Posterior vena cava (tissue), 2 donors: ENCODE data around the gene BABAM1. TPM values are rescaled to one million over a fixed set of nuclear protein-coding genes. Genes with fewer than 3 reads are reported as not detected.
"Not testable (repeated sequence)": the region's sequence is repeated elsewhere in the genome, so short reads cannot be mapped to it uniquely, and the experiment has no call there.

Experiments used
- DNase-seq: peaks from one replicate; pipeline ENCODE4 v3.0.0-alpha.2; 2020; ENCODE audit warnings: low spot score
- intact Hi-C, 2 donors: fragments of 100-400 bp; cut with DNase I; formaldehyde crosslinking; loops; one replicate each; pipeline versions ENCODE4 v1.14.1 to v1.14.2; 2022 to 2023
- total RNA-seq, 2 donors: library from RNA; stranded (reverse); fragmentation: NEBNext Ultra II Directional; extraction: Animal tissue kit (Norgen Biotek cat#: 25700); gene quantifications; one replicate each; pipeline ENCODE4 v1.2.1, GENCODE V29; 2021
- donor health status: DM: yes; HTN: yes; CAD: no.
- donor health status: DM: yes; HTN: yes; CAD: no.

Gene BABAM1
- total RNA-seq, 2 donors from 2014 or later = 62.9 to 64.6 TPM

DNA sequence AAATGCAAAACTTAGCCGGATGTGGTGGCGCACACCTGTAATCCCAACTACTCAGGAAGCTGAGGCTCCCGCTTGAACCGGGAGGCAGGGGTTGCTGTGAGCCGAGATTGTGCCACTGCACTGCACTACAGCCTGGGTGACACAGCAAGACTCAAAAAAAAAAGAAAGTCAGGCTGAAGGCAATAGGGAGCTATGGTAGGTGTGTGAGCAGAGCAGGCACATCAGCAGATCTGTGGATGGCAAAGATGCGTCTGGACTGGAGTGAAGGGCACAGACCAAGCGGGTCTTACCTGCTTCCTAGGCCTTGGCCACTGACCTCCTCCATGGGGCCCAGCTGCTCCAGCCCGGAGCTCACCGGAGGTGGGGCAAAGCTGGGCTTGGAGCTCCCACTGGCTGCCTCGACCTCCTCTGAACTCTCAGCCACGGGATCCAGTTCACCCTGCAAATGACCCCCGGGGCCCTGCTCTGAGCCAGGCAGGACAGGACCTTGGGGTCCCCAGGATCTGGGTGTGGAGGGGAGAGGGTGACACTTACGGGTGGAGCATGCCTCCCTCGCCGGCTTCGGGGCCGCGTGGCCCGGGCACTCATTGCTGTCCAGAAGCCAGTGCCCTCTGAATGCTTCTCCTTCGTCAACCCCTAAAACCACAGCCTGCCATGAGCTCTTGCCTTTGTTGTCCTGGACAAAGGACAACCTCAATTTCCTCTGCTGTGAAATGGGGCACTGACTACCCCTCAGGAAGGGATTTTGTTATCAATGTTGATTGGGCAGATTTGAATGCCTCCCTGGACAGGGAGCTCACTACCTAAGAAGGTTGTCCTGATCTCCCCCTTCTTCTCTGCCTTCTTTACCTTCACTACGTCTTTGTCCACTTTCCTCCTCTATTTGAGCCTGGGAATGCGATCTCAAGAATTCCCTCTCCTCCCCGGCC, 3.3 kb upstream of the BABAM1 start:
- intact Hi-C loops = no loop called here
- DNase-seq = no peak

DNA sequence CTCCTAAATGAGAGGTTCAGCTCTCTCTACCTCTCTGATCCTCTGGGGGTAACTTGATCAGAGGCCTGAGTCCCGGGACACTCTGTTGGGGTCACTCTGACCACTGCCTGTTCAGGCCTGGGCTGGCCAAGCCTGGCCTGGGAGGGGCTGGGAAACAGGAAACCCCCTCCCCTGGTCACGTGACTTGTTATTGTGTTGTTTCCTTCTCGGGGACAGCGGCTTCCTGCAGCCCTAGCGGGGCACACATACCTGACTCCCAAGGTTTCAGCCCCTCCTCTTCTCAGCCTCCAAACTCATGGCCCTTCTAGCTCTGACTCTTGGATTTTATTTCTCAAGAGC, 2.6 kb upstream of the BABAM1 start, which contains the start of gene USHBP1:
Gene USHBP1 (minus strand): TSS at position 105 of the 339 bp plus-strand sequence. CDS start 446 bp downstream, outside the sequence.
- intact Hi-C loops = no loop called here
- no peak for DNase-seq

DNA sequence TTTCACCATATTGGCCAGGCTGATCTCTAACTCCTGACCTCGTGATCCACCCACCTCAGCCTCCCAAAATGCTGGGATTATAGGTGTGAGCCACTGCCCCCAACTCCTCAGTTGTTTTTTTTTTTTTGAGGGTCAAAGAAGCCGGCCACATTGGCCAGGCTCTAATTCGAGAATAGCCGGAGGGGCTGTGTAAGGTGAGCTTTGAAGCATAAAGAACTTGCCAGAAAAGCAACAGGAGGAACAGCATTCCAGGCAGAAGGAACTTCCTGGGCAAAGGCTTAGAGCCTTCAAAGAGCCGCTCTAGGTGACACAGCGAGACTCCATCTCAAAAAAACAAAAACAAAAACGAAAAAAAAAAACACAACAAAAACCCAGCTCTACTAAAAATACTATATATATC, 1.2 kb upstream of the BABAM1 start:
- DNase-seq = no peak
- intact Hi-C loops = no loop called here

DNA sequence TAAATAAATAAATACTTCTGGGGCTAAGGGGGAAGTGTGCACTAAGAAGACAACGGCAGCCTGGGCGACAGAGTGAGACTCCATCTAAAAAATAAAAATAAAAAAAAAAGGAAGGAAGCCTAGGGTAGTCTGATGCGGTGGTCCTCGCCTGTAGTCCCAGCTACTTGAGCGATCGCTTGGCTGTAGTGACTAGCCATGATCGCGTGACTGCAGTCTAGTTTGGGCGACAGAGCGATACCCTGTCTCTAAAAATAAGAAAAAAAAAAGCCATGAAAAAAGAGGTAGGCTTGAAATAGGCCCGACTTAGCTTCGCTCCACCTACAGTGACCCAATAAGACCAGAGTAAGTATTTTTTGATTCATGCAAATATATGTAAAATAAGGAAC, 661 bp upstream of the BABAM1 start:
- intact Hi-C loops = no loop called here
- DNase-seq = no peak

DNA sequence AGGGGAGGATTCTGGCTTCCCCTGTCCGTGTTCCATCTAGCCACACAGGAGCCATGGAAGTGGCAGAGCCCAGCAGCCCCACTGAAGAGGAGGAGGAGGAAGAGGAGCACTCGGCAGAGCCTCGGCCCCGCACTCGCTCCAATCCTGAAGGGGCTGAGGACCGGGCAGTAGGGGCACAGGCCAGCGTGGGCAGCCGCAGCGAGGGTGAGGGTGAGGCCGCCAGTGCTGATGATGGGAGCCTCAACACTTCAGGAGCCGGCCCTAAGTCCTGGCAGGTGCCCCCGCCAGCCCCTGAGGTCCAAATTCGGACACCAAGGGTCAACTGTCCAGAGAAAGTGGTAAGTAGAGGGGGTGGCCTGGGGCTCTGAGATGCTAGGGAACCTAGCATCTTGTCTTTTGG, 1.5 kb downstream of the BABAM1 start:
- DNase-seq = no peak
- intact Hi-C loops = no loop called here

DNA sequence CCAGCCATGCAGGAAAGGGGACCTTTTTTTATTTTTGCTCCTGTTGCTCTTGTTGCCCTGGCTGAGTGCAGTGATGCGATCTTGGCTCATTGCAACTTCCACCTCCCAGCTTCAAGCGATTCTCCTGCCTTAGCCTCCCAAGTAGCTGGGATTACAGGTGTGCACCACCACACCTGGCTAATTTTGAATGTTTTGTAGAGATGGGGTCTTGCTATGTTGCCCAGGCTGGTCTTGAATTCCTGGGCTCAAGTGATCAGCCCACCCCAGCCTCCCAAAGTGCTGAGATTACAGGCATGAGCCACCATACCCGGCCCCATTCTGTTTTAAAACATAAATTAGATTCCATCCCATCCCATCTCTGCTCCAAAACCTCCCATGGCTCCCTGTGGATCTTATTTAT, 7.6 kb downstream of the BABAM1 start:
- intact Hi-C loops, DNase-seq: not testable (repeated sequence)

DNA sequence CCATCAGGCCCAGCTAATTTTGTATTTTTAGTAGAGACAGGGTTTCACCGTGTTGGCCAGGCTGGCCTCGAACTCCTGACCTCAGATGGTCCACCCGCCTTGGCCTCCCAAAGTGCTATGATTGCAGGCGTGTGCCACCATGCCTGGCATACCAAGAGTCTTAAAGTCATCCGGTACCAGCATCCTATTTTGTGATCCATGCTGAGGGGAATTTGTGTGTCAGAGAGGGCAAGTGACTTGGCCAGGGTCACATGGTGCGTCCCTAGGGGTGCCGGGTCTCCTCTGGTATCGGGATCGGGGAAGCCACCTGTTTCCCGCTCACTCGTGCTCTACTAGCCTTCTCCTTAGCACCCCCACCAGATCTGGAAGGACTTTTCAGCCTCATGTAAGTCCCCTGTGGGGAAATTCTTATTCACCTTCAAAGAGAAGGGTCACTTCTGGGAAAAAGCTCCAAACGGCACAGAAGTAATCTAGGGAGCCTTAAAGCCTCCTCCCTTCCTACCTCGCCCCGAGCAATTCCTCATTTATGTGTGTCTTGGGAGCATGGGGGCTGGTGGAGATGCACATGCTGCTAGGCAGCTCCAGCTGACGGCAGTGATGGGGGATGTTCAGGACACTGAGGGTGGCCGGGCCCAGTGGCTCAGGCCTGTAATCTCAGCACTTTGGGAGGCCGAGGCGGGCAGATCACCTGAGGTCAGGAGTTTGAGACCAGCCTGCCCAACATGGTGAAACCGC, 8.4 kb downstream of the BABAM1 start:
- DNase-seq = no peak
- intact Hi-C loops = no loop called here

DNA sequence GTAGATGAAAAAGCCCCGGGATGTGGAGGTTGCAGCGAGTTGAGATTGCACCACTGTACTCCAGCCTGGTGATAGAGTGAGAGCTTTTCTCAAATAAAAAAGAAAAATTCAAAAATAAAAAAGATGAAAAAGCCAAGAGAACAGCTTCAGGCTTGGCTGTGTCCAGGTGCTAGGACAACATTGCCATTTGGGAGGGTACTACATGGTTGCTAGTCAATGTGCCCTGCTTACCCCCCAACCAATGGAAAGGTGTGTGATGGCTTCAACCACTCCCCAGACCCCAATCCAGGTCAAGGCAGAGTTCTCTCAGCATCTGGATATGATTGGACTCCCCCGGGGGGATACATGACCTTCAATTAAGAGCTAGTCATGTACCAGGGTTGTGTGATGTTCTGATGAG, 12.2 kb downstream of the BABAM1 start:
- intact Hi-C loops = no loop called here
- DNase-seq = no peak

DNA sequence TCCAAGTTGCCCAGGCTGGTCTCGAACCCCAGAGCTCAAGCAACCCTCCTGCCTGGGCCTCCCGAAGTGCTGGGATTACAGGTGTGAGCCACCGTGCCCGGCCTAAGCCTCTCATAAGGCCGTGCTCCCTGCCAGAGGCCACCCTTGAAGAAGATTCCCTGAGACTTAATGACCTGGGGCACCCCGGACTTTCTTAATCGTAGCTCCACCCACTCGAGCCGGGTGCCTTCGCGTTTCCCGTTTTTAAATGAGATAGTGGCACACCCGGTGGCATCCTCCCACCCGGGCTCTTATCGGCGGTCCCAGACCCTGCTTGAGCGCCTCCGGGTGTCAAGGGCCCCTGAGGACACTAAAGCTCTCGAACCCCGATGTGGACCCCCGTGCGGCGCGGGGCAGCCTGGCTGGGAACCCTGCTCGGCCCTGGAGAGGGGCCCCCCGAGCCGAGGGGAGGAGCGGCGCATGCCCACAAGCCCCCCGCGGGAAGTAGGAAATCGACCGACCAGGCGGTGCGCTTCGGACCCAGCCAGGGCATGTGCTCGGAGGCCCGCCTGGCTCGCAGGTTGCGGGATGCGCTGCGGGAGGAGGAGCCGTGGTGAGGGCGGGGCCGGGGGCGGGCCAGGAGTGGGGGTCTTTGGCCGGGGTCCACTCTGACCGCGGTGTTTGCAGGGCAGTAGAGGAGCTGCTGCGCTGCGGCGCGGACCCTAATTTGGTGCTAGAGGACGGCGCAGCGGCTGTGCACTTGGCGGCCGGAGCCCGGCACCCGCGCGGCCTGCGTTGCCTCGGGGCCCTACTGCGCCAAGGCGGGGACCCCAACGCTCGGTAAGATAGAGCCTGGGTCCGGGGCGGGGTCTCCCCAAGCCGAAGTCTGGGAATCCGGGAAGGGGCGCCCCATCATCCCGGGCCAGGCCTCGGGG, 14.4 kb downstream of the BABAM1 start, which contains the start of gene ANKLE1:
Gene ANKLE1 (plus strand): TSS at position 511 of the 914 bp plus-strand sequence. CDS start 20 bp downstream, at position 531.
- DNase-seq = peak; percentile 84
- intact Hi-C loops = loop anchor here (5.0 kb wide), 2 partner anchors 74 to 209 kb away; no protein-coding TSS in a partner anchor

DNA sequence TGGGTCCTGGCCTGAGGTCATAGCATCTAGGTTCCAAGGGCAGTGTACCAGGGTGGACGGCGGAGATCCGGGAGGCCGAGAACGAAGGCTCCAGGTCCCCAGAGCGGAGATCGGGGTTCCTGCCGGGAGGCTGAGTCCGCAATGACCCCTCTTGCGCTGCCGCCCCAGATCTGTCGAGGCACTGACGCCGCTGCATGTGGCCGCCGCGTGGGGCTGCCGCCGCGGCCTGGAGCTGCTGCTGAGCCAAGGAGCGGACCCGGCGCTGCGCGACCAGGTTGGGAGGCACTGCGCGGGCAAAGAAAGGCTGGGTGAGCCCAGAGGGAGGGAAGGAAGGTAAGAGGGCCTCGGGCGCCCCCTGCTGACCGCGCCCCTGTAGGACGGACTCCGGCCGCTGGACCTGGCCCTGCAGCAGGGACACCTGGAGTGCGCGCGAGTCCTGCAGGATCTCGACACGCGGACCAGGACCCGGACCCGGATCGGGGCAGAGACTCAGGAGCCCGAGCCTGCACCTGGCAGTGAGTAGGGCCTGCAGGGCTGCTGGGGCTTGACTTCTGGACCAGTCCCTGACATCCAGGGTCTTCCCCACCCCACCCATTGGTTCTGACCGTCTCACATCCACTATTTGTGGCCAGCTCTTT, 15.4 kb downstream of the BABAM1 start:
- intact Hi-C loops = loop anchor here (5.0 kb wide), 2 partner anchors 75 to 210 kb away; no protein-coding TSS in a partner anchor
- DNase-seq = peak; percentile 95

DNA sequence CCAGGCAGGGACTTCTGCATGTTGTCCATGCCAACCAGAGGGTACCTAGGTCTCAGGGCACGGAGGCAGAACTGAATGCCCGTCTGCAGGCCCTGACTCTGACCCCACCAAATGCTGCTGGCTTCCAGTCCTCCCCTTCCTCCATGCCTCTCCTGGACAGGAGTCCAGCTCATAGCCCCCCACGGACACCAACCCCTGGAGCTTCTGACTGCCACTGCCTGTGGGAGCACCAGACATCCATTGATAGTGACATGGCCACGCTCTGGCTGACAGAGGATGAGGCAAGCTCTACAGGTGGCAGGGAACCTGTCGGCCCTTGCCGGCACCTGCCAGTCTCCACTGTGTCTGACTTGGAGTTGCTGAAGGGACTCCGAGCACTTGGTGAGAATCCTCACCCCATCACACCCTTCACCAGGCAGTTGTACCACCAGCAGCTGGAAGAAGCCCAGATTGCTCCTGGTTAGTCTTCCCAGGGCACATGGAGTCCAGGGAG, 16.3 kb downstream of the BABAM1 start:
- intact Hi-C loops = loop anchor here (5.0 kb wide), 2 partner anchors 76 to 211 kb away; no protein-coding TSS in a partner anchor
- no peak for DNase-seq

DNA sequence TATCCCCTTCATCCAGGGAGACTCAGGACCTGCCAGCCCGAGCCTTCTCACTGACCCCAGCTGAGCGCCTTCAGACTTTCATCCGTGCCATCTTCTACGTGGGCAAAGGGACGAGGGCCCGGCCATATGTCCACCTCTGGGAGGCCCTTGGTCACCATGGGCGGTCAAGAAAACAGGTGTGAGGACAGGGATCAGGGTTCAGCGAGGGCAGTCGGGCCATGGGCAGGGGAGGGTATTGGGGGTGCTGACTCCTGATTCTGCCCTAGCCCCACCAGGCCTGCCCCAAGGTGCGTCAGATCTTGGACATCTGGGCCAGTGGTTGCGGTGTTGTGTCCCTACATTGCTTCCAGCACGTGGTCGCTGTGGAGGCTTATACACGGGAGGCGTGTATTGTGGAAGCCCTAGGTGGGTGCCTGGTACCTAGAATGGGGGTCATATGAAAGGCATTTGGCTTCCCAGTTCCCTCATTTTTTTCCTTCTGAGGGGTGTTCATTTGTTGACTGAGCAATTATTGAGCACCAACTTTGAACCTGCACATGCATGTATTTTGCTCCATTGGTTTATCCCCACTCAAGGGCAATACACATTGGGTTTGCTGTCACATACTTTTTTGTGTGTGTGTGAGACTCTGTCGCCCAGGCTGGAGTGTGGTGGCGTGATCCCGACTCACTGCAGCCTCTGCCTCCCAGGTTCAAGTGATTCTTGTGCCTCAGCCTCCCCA, 18.3 kb downstream of the BABAM1 start:
- intact Hi-C loops = no loop called here
- no peak for DNase-seq

DNA sequence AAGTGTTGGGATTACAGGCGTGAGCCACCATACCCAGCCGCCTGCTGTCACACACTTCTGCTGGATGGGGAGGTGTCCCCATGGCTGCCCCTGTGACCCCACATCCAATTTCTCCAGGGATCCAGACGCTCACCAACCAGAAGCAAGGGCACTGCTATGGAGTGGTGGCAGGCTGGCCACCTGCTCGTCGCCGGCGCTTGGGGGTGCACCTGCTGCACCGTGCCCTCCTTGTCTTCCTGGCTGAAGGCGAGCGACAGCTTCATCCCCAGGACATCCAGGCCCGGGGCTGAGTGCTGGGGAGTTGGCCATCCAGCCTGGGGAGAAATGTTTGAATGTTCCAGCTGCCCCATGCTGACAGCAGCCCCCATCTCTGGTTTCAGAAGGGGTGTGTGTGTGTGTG, 19.0 kb downstream of the BABAM1 start:
- intact Hi-C loops = no loop called here
- DNase-seq = no peak

DNA sequence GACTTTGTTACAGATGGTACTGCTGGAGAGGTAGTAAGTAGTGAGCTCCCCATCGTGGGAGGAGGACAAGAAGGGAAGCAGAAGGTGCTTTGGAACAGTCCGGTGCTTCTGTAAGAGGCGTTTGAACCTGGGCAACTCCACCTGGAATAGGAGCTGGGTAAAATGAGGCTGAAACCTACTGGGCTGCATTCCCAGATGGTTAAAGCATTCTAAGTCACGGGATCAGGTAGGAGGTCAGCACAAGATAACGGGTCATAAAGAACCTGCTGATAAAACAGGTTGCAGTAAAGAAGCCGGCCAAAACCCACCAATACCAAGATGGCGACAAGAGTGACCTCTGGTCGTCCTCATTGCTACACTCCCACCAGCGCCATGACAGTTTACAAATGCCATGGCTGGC, 19.5 kb downstream of the BABAM1 start:
- DNase-seq = no peak
- intact Hi-C loops = no loop called here

DNA sequence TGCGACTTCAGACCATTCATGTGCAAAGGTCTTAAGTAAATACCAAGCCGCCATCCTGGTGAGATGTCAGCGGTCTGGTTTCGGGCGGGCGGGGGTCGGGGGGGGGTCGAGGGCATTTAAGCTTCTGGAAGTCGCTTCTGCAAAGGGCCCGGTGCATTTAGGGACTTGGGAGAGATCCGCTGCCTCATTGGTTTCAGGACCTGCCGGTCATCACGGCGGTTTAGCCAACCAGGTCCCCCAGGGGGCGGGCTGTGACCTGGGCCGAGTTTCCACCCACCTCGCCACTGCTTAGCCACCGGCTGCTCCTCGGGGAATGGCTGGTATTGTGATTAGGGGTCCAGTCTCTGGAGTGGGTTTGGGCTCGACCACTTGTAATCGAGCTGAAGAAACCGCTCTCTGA, 22.2 kb downstream of the BABAM1 start:
- DNase-seq = peak; percentile 91
- intact Hi-C loops = no loop called here

DNA sequence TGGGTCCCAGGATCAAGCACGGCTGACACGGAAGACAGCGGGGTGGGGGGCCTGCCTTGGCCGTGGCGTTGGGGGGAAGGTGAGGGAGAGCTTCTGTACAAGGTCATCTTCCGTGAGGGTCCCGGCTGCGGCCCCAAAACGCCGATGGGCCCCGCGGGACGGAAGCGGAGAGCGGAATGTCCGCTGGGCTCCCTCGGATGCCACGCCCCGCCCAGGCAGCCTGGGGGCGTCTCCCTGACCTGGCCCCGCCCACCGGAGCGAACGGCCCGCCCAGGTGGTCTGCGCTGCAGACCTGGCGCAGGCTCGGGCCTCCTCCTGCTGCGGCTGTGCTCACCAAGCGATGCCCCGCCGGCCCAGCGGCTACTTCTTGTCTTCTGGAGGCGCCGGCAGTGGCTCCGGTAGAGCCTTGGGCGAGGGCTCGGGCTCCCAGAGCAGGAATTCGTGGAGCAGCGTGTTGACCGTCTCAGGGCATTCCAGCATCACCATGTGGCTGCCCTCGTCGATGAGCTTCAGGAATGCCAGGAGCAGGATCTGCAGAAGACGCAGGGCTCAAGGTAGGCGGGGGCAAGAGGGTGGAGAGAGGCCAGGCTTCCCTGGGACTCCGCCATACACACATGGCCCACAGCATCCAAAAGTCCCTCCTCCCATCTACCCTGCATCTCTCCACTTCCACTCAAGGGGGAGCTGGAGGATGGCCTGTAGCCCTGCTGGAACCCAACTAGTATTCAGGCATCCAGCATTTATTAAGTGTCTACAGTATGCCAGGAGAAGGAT, 25.2 kb downstream of the BABAM1 start:
- peak; percentile 89 for DNase-seq
- intact Hi-C loops = loop anchor here in 1 of 2 donors (5.0 to 10.0 kb wide), 2 partner anchors 52 to 95 kb away; no protein-coding TSS in a partner anchor

DNA sequence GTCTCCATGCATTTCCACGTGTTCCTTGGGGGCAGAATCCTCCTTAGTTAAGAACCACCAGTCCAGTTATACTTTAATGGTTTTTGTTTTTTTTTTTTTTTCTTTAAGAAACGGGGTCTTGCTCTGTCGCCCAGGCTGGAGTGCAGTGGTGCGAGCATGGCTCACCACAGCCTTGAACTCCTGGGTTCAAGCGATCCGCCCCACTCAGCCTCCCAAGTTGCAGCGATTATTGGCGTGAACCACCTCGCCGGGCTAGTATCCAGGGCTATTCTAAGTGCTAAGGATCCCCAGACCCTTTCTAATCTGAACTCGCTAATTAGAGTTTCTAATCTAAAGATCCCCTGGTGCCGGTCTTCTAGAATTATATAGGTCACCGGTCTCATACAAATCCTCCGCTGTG, 26.4 kb downstream of the BABAM1 start:
- intact Hi-C loops = loop anchor here in 1 of 2 donors (5.0 to 10.0 kb wide), 2 partner anchors 51 to 94 kb away; no protein-coding TSS in a partner anchor
- DNase-seq = no peak
